Esophagus mucosa (tissue), 1 donor: Measurements from ENCODE around the gene PTGER2. TPM values are rescaled to one million over a fixed set of nuclear protein-coding genes. Genes with fewer than 3 reads are reported as not detected.

Experiments used
- ATAC-seq: fragments of 200-7000 bp; cut with Tn5 transposase; one replicate; pipeline ENCODE4 v1.9.1; 2020
- total RNA-seq: library from RNA; stranded (reverse); gene quantifications from one replicate; pipeline ENCODE4 v1.2.4, GENCODE V29; 2023
- donor health status: DM: yes; HTN: yes; CAD: no.

Gene PTGER2, protein sequence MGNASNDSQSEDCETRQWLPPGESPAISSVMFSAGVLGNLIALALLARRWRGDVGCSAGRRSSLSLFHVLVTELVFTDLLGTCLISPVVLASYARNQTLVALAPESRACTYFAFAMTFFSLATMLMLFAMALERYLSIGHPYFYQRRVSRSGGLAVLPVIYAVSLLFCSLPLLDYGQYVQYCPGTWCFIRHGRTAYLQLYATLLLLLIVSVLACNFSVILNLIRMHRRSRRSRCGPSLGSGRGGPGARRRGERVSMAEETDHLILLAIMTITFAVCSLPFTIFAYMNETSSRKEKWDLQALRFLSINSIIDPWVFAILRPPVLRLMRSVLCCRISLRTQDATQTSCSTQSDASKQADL
- total RNA-seq: 0.40 TPM

DNA sequence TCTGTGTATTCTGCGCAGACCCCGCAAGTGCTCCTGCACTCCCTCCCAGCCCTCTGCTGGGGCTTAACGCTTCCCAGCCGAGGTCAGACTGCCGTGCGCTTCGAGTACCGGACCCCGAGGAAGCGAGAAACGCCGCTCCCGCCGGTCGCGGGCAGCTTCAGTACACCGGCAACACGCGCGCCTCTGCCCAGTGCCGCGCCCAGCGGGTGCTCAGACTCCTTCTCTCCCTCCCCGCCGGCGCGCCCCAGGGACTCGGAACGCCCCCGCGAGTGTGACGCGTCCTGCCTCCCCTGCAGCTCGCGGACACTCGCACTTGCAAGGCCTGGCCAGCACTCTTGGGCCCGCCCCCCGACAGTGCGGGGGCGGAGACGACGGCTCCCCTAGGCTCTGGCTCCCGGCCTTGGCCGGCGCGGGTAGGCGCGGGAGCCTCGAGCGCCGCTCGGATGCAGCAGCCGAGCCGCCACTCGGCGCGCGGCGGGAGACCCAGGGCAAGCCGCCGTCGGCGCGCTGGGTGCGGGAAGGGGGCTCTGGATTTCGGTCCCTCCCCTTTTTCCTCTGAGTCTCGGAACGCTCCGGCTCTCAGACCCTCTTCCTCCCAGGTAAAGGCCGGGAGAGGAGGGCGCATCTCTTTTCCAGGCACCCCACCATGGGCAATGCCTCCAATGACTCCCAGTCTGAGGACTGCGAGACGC is at the start of gene PTGER2:
Gene PTGER2 (plus strand): TSS at position 410 of the 692 bp plus-strand sequence. CDS start 237 bp downstream, at position 647.
- ATAC-seq: peak; percentile 70

DNA sequence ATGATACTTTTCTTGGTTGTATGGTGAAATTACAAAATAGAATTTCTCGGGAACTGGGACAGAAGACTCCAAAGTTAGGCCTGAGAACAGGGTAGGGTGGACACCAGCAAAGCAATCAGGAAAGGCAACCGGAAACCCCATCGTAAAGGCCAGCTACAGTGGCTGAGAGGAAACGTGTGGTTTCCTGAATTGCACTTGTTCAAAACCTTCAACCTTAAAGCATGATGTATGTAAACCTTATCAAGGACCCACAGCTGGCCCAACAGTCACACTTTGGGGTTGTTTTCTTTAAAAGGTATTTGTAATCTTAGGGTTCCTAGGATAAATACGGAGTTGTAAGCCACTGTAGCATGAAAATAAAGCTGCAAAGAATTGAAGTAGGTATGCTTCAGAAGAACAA is 48.9 kb upstream of the PTGER2 start:
- ATAC-seq: no peak

DNA sequence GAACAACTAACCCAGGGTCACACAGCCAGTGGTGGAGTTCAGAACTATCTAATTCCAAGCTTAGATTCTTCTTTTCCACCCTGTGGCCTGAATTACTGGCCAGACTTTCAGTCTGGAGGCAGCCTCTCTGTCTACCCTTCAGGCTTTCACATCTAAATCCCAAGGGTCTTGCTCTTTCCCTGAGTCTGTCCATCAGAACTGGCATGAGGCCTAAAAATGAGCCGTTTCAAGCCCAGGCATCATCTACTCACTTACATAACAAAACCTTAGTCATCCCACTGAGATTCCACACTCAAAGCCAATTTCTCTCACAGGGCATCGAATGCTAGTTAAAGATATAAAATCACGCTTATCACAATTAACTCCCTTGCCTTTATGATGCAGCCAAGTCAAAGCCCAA is 47.9 kb upstream of the PTGER2 start:
- ATAC-seq: no peak

DNA sequence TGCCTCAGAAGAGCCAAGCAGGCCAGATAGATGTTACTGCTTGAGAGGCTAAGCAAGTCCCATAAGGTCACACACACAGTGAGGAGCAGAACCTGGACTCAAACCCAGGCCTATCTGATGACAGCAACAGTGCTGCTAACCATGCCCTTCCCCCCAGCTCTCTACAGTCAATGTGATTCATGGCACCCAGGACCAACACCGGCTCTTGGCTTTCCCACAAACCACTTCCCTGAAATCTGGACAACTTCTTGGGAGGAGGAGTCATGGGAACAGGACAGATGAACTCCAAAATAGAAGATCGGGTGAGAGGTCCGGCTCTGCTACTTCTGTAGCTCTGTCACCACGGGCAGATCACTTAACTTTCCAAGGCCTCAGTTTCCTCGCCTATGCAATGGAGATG is 47.3 kb upstream of the PTGER2 start:
- no peak for ATAC-seq

DNA sequence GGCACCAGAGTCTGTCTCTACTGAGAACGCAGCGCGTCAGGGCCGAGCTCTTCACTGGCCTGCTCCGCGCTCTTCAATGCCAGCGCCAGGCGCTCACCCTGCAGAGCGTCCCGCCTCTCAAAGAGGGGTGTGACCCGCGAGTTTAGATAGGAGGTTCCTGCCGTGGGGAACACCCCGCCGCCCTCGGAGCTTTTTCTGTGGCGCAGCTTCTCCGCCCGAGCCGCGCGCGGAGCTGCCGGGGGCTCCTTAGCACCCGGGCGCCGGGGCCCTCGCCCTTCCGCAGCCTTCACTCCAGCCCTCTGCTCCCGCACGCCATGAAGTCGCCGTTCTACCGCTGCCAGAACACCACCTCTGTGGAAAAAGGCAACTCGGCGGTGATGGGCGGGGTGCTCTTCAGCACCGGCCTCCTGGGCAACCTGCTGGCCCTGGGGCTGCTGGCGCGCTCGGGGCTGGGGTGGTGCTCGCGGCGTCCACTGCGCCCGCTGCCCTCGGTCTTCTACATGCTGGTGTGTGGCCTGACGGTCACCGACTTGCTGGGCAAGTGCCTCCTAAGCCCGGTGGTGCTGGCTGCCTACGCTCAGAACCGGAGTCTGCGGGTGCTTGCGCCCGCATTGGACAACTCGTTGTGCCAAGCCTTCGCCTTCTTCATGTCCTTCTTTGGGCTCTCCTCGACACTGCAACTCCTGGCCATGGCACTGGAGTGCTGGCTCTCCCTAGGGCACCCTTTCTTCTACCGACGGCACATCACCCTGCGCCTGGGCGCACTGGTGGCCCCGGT is 46.4 kb upstream of the PTGER2 start, which contains the start of gene PTGDR:
Gene PTGDR (plus strand): TSS at position 198 of the 778 bp plus-strand sequence. CDS start 117 bp downstream, at position 315.
- peak; percentile 58 for ATAC-seq

DNA sequence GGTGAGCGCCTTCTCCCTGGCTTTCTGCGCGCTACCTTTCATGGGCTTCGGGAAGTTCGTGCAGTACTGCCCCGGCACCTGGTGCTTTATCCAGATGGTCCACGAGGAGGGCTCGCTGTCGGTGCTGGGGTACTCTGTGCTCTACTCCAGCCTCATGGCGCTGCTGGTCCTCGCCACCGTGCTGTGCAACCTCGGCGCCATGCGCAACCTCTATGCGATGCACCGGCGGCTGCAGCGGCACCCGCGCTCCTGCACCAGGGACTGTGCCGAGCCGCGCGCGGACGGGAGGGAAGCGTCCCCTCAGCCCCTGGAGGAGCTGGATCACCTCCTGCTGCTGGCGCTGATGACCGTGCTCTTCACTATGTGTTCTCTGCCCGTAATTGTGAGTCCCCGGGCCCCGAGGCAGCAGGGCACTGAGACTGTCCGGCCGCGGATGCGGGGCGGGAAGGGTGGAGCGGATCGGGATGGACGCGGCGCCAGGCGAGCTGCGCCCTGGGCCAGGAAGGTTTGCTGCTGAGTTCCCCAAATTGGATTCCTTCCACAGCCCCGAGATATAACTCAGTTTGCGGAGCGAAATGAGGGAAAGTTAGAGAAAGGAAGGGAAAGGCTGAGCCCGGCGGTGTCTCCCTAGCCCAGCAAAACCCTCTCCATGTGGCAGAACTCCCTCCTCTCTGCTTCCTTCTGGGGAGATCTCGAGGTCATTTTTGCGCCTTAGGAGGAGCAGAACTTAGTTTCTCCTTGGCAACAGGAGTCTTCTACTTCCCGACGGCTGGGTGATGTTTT is 45.6 kb upstream of the PTGER2 start:
- peak; percentile 29 for ATAC-seq

DNA sequence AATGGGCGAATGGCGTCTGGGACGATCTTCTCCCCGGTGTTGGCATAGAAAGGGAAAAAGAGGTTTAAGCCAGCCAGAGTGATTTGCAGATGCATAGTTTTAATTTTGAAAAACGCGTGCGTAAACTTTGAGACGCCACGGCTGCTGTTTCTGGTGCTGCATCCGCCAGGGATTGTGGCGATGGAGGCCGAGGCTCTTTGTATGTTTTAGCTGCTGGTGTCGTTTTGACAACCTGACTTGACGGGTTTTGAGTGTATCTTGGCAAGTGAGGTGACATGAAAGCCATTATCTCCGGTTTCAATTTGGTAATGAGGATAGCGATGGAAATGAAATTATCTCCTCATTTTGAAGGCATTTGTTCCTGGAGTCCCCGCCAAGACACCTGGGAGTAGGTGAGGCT is 45.0 kb upstream of the PTGER2 start:
- no peak for ATAC-seq

DNA sequence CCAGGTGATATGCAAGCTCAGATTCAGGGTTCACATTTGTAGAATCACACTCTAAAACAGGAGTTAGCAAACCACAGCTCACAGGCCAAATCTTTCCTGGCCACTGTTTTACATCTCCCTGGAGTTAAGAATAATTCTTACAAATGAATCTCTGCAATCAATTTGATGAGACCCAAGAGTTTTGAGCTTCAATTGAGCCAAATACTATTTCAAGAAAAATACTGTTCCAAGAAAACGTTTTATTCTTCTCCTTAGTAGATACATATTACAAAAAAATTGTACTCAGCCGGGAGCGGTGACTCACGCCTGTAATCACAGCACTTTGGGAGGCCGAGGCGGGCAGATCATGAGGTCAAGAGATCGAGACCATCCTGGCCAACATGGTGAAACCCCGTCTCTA is 44.1 kb upstream of the PTGER2 start:
- ATAC-seq: no peak

DNA sequence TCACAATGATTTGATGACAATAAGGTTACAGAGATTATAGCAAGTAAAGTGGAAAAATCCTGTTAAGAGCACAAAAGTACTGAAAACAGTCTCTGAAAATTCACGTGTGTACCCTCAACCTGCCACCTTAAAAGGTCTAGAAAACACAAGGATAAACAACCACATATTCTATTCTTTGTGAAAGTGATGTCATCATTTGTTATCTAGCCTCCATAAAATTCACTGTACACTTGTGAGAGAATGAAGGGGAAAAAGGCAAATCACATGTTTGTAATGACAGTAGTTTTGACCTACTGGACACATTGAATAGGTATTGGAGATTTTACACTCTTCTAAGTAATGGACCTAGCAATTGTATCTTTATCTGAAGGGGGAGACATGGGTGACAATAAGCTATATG is 42.6 kb upstream of the PTGER2 start:
- ATAC-seq: no peak

DNA sequence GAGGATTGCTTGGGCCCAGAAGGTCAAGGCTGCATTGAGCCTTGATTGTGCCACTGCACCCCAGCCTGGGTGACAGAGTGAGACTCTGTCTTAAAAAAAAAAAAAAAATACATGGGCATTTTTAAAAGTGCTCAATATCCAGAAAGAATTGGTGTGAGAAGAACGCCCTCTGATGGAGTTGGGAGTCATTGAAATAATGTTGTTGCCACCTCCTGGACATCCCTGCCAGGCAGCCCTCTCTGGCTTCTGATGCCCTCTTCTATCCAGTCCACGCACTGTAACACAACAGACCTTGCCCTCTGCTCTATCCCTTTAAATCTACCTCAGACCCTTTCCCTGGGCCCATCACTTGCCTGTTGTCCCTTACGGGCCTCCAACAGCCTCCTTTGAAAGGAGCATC is 41.7 kb upstream of the PTGER2 start:
- peak; percentile 26 for ATAC-seq

DNA sequence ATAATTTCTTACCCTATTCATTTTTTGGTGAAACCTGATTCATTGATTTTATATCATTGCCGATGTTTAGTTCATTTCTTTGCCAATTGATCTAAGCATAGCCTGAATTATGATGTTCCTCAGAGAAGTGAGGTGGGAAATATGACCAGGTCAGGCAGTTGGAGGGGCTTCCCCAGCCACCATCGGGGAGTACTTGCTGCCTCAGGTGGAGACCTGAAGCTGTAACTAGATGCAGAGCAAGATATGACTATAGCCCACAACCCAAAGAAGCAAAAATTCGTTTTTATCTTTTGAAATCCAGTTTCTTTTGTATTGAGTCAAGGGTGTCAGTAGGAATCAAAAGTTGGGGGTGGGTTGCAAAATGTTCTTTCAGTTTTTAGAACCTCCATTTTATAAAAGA is 38.7 kb upstream of the PTGER2 start:
- no peak for ATAC-seq

DNA sequence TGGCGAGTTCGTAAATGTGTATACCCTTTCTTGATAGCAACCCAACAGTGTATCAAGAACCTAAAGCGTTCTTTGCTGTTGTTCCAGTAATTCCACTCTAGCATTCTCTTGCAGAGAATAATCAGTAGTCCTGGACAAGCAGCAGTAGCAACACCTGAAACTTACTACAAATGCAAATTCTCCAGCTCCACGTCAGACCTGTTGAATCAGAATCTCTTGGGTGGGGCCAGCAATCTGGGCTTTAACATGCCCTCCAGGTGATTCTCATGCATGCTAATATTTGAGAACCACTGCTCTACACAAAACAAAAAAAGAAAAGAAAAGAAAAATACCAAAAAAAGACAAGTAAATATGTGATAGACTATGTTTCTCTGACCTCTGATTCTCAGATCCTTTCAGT is 36.6 kb upstream of the PTGER2 start:
- no peak for ATAC-seq

DNA sequence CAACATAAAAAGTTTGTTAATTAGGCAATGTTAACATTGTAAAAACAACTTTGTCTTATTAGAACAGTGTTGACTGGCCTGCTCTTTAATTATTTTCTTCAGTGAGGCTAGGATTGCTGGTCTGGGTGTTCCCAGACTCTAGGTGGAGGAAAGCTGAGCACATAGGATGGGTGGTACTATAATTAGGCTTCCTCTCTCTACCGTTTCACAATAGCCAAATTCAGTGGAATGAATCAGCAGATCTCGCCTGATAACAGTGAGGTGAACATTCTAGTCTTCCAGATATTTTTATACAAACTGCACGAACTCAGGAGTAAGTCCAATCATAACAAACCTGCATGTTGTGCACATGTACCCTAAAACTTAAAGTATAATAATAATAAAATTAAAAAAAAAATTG is 34.7 kb upstream of the PTGER2 start:
- no peak for ATAC-seq

DNA sequence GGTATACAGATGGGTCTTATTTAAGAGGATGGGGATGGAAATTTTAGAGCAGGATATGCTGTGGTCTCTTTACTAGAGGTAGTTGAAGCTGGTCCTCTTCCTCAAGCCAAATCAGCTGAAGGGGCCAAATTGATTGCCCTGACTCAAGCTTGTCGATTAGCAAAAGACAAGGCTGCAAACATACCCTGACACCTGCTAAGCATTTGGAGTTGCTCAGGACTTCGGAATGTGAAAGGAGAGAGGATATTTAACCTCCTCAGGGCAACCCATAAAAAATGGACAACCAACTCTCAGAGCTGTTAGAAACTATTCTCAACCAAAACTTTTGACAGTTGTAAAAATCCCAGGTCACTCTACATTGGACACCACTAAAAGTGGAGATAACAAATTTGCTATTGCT is 31.0 kb upstream of the PTGER2 start:
- ATAC-seq: no peak

DNA sequence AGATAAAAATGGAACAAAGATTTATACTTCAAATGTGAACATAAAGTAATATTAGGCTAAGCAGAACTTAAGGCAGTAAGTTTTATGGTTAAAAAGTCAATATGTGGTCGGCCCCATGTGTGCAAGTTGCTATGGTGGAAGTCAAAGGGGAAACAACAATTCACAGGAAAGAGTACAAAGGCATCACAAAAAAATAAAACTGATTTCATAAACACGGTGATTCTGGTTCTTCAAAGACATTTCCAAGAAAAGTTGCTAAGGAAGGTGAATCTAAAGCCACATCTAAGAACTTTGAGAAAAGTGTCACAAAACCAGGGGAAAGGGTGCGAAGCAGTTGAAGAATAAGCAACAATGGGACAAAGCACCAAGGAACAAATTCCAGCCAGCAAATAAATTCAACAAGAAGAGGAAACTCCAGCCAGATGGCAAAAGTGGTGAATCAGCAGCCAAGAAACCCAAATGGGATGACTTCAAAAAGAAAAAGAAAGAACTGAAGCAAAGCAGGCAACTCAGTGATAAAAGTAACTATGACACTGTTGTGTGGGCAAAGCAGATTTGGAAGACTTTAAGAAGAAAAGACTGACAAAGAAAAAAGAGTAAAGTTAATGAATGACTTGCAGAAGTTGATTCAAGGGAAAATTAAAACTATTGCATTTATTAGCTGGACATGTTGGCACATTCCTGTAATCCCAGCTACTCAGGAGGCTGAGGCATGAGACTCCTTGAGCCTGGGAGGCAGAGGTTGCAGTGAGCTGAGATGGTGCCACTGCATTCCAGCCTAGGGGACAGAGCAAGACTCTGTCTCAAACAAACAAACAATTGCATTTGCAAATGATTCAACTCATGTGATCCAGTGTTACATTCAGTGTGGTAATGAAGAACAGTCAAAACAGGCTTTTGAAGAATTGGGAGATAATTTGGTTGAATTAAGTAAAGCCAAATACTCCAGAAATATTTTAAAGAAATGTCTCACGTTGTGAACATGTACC is 27.2 kb upstream of the PTGER2 start:
- ATAC-seq: no peak

DNA sequence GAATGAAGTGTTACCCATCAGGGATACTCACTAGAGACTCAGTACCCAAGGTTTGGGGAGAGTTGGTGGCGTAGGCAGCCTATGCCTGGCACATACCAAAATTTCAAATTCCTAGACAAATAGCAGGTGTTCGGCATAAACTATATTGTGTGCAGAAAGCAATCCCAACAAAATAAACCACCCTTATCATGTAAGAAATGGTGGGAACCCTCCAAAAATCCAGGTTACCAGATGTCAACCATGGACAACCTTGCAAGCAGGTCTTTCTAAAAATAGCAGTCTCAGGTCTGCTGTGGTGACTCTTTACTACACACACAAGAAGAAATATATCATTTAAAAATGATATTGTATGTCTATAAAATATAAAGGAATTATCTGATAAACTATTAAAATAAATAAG is 17.7 kb upstream of the PTGER2 start:
- ATAC-seq: no peak

DNA sequence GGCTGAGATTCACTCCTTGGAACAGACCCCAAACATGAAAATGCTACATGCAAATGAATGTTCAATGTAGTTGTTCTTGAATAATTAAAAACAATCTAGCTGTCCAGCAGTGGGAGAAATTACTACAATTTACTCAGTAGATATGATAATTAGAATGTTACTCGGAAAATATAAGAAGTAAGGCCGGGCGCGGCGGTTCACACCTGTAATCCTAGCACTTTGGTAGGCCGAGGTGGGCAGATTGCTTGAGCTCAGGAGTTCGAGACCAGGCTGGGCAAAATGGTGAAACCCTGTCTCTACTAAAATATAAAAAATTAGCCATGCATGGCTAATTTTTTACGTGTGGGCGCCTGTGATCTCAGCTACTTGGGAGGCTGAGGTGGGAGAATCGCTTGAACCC is 15.3 kb upstream of the PTGER2 start:
- no peak for ATAC-seq

DNA sequence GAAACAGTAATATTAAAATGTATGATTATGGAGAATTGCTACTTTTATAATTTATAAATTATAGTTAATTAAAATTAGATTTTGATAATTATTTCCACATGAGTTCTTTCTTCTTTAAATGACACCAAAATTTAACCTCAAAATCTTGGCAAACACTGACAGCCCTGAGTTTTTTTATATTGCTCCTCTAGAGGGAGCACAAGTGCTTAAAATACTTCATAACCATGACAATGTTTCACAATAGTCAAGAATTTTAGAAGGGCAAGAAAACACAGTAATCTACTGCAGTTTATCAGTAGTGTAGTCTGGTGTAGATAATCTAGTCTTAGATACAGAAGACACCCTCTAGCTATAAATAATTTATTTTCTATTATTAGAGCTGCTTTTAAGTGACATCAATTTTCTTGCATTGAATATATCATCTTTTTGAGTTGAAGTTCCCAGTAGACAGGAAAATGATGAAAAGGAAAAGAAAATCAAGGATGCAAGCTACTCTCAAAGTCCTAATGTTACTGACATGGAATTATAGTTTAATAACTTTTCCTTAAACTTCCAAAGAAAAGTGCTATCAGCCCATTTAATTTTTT is 14.3 kb upstream of the PTGER2 start:
- ATAC-seq: peak; percentile 41

DNA sequence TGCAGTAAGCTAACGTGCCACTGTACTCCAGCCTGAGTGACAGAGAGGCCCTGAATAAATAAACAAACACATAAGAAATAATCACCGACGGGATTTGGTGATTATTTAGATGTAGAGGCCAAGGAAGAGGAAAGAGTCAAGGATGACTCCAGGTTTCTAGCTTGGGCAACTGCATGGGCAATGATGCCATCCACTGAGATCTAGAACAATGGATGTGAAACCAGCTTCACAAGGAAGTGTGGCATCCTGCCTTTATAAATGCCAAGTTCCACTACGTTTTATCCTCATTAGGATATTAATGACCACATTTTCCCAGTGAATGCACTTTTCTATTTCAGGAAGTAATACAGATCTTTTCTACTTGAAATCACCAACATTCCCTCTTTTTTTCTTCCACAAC is 10.9 kb upstream of the PTGER2 start:
- no peak for ATAC-seq

DNA sequence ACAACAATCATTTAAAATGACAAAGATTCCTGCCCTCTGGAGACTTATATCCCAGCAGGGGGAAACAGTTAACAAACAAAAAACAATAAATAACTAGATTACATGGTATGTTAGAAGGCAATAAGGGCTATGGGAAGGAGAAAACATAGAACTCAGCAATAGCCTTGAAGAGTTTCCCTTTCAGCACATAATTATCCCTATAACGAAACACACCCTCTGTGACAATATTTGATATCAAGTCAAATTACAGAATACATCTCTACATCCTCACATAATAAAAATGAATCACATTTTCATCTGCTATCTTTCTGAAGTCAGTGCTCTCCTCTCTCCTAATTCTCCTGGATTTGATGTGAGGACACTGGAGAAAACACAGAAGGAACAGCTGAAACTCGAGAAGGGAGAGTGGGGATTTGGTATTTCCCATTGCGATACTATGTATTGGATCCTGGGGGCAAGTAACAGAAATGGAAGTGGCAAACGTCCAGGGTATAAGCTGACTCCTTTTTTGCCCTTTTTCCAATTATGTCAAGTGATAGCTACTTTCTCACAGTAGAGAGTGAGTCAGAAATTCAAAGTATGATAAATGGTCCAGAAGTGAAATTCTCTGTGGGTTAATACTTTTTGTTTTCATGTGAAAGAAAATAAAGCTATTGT is 9.7 kb upstream of the PTGER2 start:
- ATAC-seq: no peak
